Heart left ventricle (tissue), 16 donors: Measurements from ENCODE around the gene IP6K2. TPM values are rescaled to one million over a fixed set of nuclear protein-coding genes. Genes with fewer than 3 reads are reported as not detected.

Source experiments
- ATAC-seq, 4 donors: fragments of 200-7000 bp; cut with Tn5 transposase; one replicate each; pipeline ENCODE4 v1.9.1; 2020 to 2022; ENCODE audit warnings: moderate library complexity in 4 of 4, mild to moderate bottlenecking in 3 of 4, moderate number of reproducible peaks in 1 of 4
- DNase-seq, 5 donors: peaks; one replicate each; pipeline ENCODE4 v3.0.0-alpha.2; 2020
- H3K27ac ChIP-seq, 12 donors: fragments of 200-600 bp; sonication (generic) in 4 of 12; one replicate each; pipeline versions ENCODE4 v1.5.0 to v1.8.0; 2016 to 2022; ENCODE audit warnings: mild to moderate bottlenecking in 2 of 12
- H3K27me3 ChIP-seq, 9 donors: fragments of 200-600 bp; sonication (generic) in 2 of 9; one replicate each; pipeline versions ENCODE4 v1.5.1 to v1.8.0; 2016 to 2022; ENCODE audit warnings: mild to moderate bottlenecking in 3 of 9
- H3K36me3 ChIP-seq, 9 donors: fragments of 200-600 bp; sonication (generic) in 2 of 9; one replicate each; pipeline versions ENCODE4 v1.5.0 to v1.8.0; 2018 to 2022; ENCODE audit warnings: mild to moderate bottlenecking in 2 of 9
- H3K4me1 ChIP-seq, 12 donors: fragments of 200-600 bp; sonication (generic) in 4 of 12; one replicate each; pipeline versions ENCODE4 v1.5.0 to v1.8.0; 2016 to 2022; ENCODE audit warnings: mild to moderate bottlenecking in 3 of 12
- H3K4me3 ChIP-seq, 12 donors: fragments of 200-600 bp; sonication (generic) in 4 of 12; one replicate each; pipeline versions ENCODE4 v1.5.0 to v1.8.0; 2017 to 2022; ENCODE audit warnings: mild to moderate bottlenecking in 9 of 12, moderate library complexity in 4 of 12
- H3K9me3 ChIP-seq, 12 donors: fragments of 200-600 bp; sonication (generic) in 4 of 12; one replicate each; pipeline versions ENCODE4 v1.5.0 to v1.8.0; 2016 to 2022; ENCODE audit warnings: mild to moderate bottlenecking in 1 of 12
- POLR2A ChIP-seq, 2 donors: fragments of 450-650 bp; IDR thresholded peaks; one replicate each; pipeline ENCODE4 v1.6.1; 2017; ENCODE audit warnings: antibody characterized with exemption in 2 of 2, mild to moderate bottlenecking in 2 of 2, moderate library complexity in 2 of 2
- WGBS, 4 donors: extraction: QIAGEN DNeasy Blood & Tissue Kit in 2 of 4; methylation state at CpG; one replicate each; pipeline versions ENCODE4 v1.1.5 to v1.1.7; 2013 to 2018; 5-methylcytosine and 5-hydroxymethylcytosine counted together
- intact Hi-C, 10 donors: fragments of 100-400 bp; cut with DNase I; formaldehyde crosslinking; loops; one replicate each; pipeline versions ENCODE4 v1.11.1 to v1.14.2; 2022
- polyA plus RNA-seq, 2 donors: library from polyadenylated mRNA; stranded (reverse); fragments of 200-250 nt; gene quantifications; one replicate each; pipeline ENCODE4 v1.2.3, GENCODE V29; 2013
- total RNA-seq, 9 donors: library from RNA; depleted of rRNA in 2 of 9; stranded (reverse); fragments of >200 nt in 2 of 9; fragmentation: NEBNext Ultra II Directional in 3 of 9; extraction: Animal tissue kit (Norgen Biotek cat#: 25700) in 3 of 9; gene quantifications; one replicate each; pipeline versions ENCODE4 v1.1.0 to v1.2.4, GENCODE V29; 2016 to 2023
- TF ChIP-seq, protein P1 (sequence below), 12 donors: fragments of 200-600 bp; sonication (generic) in 4 of 12; IDR thresholded peaks; one replicate each; pipeline versions ENCODE4 v1.5.0 to v1.8.0; 2018 to 2022; ENCODE audit warnings: antibody characterized with exemption in 12 of 12, mild to moderate bottlenecking in 5 of 12
- donor health status: ischemic (EF 13 %, LVEDD 7.1; RV severe dilation, severe dysfunction).
- donor health status: healthy with polysubstance abuse.
- donor health status: DM: no; HTN: yes; CAD: no.
- donor health status: DM: no; HTN: no; CAD: no.
- donor health status: ischemic (EF 25% LVEDD 6.9; RV normal size, moderate dysfunction).
- donor health status: ischemic (EF 25% LVEDD 5.7; RV mildly dilated, moderate dysfunction).
- donor health status: healthy.
- donor health status: DM: yes; HTN: yes; CAD: no.
- donor health status: ischemic (EF 35%, LVEDD 5.7; RV mildly dilated, moderate dysfunction).
- donor health status: nonischemic (EF 11% LVEDD 7.7; RV severe dilation, severe dysfunction).
- donor health status: DM: yes; HTN: yes; CAD: no.
- donor health status: PGD.
- donor health status: ischemic (EF 29% LVEDD 5.4; RV normal size, mild dysfunction).
- donor health status: nonischemic (EF 23%, LVEDD 6.1; RV moderate dilation, normal function).

IP6K2 gene
- total and polyA plus RNA-seq, 11 donors: 14.1 to 42.7 (median 26.2) TPM

- Histone ChIP-seq H3K4me1 (peaks cover 0 to 37% (median 12%) of the 10 kb centered on the region in 12 donors), H3K36me3 (peaks cover 0 to 71% (median 38%) of the 10 kb centered on the region in 9 donors), H3K27me3 (no peaks in the 10 kb centered on the region), H3K4me3 (no peak overlapping the region), H3K27ac (no peak overlapping the region), H3K9me3 (no peaks in the 10 kb centered on the region)
- no peak for ATAC-seq
- intact Hi-C loops: no loop called here
- no peak for DNase-seq
- TF ChIP-seq, protein P1, sequence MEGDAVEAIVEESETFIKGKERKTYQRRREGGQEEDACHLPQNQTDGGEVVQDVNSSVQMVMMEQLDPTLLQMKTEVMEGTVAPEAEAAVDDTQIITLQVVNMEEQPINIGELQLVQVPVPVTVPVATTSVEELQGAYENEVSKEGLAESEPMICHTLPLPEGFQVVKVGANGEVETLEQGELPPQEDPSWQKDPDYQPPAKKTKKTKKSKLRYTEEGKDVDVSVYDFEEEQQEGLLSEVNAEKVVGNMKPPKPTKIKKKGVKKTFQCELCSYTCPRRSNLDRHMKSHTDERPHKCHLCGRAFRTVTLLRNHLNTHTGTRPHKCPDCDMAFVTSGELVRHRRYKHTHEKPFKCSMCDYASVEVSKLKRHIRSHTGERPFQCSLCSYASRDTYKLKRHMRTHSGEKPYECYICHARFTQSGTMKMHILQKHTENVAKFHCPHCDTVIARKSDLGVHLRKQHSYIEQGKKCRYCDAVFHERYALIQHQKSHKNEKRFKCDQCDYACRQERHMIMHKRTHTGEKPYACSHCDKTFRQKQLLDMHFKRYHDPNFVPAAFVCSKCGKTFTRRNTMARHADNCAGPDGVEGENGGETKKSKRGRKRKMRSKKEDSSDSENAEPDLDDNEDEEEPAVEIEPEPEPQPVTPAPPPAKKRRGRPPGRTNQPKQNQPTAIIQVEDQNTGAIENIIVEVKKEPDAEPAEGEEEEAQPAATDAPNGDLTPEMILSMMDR (IDR thresholded peaks at IDR 0.05): no peak
- no peak for TF ChIP-seq POLR2A (IDR thresholded peaks at IDR 0.05)
- 81 to 89% (median 83%) methylated on average over 6 of the region's 6 CpGs for WGBS, 4 donors
These were observed 14.6 kb downstream of the IP6K2 start for GRCh38 chr3:48702320-48702920.

GRCh38 chr3:48700731-48701405 lies 16.2 kb downstream of the IP6K2 start:
- Histone ChIP-seq H3K4me3 (no peak overlapping the region), H3K27me3 (no peaks in the 10 kb centered on the region), H3K4me1 (peaks cover 0 to 41% (median 15%) of the 10 kb centered on the region in 12 donors), H3K36me3 (peaks cover 0 to 57% (median 24%) of the 10 kb centered on the region in 9 donors), H3K27ac (no peak overlapping the region), H3K9me3 (no peaks in the 10 kb centered on the region)
- DNase-seq (no peak), ATAC-seq (no peak)
- WGBS, 4 donors: 88 to 95% (median 94%) methylated on average over 11 of the region's 11 CpGs
- TF ChIP-seq, protein P1 (IDR thresholded peaks at IDR 0.05): no peak
- no peak for TF ChIP-seq POLR2A (IDR thresholded peaks at IDR 0.05)
- intact Hi-C loops: no loop called here

DNA sequence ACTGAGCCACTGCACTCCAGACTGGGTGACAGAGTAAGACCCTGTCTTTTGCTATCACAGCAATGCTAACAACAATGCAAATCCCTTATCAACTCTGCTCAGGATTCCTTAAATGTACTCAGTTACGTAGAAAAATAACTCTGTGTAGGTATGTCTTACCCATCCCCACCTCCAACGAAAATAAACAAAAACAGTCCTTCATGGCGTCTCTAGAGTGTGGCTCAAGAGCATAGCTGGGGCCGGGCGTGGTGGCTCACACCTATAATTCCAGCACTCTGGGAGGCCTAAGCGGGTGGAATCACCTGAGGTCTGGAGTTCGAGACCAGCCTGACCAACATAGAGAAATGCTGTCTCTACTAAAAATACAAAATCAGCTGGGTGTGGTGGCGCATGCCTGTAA lies 18.1 kb downstream of the IP6K2 start:
- DNase-seq (no peak), ATAC-seq (no peak)
- Histone ChIP-seq H3K27ac (no peak overlapping the region), H3K4me1 (peaks cover 3 to 56% (median 25%) of the 10 kb centered on the region in 12 donors), H3K4me3 (no peak overlapping the region), H3K27me3 (no peaks in the 10 kb centered on the region), H3K36me3 (peaks cover 0 to 67% (median 37%) of the 10 kb centered on the region in 9 donors), H3K9me3 (no peaks in the 10 kb centered on the region)
- 97 to 99% (median 97%) methylated on average over 8 of the region's 8 CpGs for WGBS, 4 donors
- TF ChIP-seq, protein P1 (IDR thresholded peaks at IDR 0.05): no peak
- no peak for TF ChIP-seq POLR2A (IDR thresholded peaks at IDR 0.05)
- intact Hi-C loops: no loop called here

DNA sequence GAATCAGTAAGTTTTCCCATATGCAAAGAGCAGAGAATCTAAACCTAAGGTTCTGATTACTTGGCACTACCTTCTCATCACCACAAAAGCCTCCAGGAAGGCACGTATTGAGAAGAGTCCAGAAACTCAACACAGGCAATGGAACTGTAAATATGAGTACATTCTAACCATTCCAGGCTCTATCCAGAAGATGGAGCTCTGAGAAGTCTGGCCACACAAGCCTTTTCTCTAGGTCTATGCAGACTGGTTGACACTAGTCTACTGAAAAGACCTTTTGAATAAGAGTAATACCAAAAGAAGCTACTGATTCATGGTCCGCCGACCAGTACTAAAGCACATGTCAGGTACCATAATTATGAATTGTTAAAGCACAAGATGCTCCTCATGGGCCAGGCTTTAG lies 19.1 kb downstream of the IP6K2 start:
- Histone ChIP-seq H3K36me3 (peaks cover 0 to 77% (median 46%) of the 10 kb centered on the region in 9 donors), H3K4me3 (no peak overlapping the region), H3K9me3 (no peaks in the 10 kb centered on the region), H3K27ac (no peak overlapping the region), H3K4me1 (peaks cover 0 to 53% (median 25%) of the 10 kb centered on the region in 12 donors), H3K27me3 (no peaks in the 10 kb centered on the region)
- no peak for DNase-seq
- intact Hi-C loops: no loop called here
- TF ChIP-seq, protein P1 (IDR thresholded peaks at IDR 0.05): no peak
- no peak for TF ChIP-seq POLR2A (IDR thresholded peaks at IDR 0.05)
- no peak for ATAC-seq
- WGBS, 4 donors: 86 to 92% (median 91%) methylated on average over 3 of the region's 3 CpGs
